ENCODE data around the gene PAIP1.
"Not testable (repeated sequence)": the region's sequence is repeated elsewhere in the genome, so short reads cannot be mapped to it uniquely, and the experiment has no call there.

PAIP1 gene

DNA sequence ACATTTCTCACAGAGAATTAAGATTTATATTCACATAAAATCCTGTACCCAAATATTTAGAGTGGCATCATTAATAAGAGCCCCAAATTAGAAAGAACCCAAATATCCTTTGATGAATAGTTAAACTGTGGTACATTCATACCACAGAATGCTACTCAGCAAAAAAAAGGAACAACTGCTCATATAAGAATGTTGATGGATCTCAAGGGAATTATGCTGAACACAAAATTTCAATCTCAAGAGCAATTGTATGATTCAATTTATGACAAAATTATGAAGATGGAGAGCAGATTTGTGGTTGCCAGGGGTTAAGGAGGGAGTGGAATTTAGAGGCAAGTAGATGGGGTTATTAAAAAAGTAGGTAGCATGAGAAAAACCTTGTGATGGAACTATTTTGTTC is 4.5 kb upstream of the PAIP1 start:
- TF ChIP-seq CTCF (IDR thresholded peaks at IDR 0.05; ENCODE audit: insufficient read depth, low read depth, low read length, missing control alignments): no peak
- DNase-seq (ENCODE audit: low read depth): no peak
- no peak overlapping the region for H3K4me3 ChIP-seq (ENCODE audit: low read depth, low read length)

DNA sequence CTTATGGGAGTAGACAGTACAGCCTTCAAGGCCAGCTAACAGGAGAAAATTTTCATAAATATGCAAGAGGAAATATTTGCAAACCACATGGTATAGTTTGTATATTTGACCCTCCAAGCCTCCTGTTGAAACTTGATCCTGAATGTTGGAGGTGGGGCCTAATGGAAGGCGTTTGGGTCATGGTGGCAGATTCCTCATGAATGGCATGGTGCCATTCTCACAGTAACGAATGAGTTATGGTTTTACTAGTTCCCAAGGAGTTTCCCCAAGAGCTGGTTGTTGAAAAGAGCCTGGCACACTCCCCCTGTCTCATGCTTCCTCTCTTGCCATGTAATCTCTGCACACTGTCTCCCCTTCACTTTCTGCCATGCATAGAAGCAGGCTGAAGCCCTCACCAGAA is 3.3 kb upstream of the PAIP1 start:
- H3K4me3 ChIP-seq (ENCODE audit: low read depth, low read length): no peak overlapping the region
- peak; percentile 4 for DNase-seq (ENCODE audit: low read depth)
- no peak for TF ChIP-seq CTCF (IDR thresholded peaks at IDR 0.05; ENCODE audit: insufficient read depth, low read depth, low read length, missing control alignments)

DNA sequence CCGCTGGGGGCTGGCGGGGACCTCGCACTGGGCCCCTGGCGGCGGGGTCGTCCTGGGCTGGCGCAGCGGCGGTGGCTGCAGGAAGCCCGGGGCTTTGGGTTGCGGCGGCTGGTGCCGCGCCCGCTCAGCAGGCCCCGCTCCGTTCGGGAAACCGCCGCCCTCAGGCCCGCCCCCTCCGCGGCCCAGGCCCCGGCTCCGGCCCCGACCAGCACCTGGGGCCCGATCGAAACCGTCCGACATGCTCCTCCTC is 345 bp downstream of the PAIP1 start:
- not testable (repeated sequence) for DNase-seq (ENCODE audit: low read depth)

DNA sequence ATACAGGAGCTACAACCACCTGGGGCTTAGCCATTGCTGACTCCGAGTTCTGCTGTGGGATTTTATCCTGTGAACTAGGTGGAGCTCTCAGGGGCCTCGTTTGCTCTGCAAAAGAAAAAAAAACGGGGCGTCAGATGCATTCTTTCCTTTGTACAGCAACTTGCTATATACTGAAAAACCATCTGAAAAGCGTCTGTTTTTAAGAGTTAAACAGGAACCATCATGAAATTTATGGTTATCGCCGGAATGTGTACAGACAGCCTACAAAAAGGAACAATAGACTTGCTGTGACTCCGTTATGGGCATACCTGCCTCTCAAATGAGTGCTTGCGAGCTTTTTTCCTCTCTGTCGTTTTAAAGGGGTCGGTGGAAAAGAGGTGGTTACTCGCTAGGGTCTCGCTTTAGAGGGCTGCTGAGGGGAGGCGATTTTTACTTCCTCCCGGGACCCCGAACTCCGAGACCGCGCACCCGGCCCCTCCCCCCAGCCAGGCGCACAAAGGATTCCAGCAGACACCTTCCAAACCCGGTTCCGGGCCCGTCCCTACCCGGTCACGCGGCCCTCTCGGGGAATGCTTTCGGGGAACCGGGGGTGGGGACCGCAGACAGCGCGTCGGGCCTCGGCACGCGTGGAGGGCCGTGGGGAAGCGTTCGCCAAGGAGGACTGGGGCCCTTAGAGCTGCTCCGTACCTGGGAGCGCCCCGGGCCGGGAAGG is 826 bp downstream of the PAIP1 start:
- peak; percentile 54 for DNase-seq (ENCODE audit: low read depth)
- no peak for TF ChIP-seq CTCF (IDR thresholded peaks at IDR 0.05; ENCODE audit: insufficient read depth, low read depth, low read length, missing control alignments)
- peak overlapping the region; percentile 100 for H3K4me3 ChIP-seq (ENCODE audit: low read depth, low read length)

More for the DNA sequence above, 345 bp downstream of the PAIP1 start:
- H3K4me3 ChIP-seq (ENCODE audit: low read depth, low read length): peak overlapping the region; percentile 100

- DNase-seq (ENCODE audit: low read depth): no peak
- H3K4me3 ChIP-seq (ENCODE audit: low read depth, low read length): peak overlapping the region; percentile 100; the same call in 1 of the 2 replicates
Measured at GRCh38 chr5:43554497-43554896, 2.4 kb downstream of the PAIP1 start.

DNA sequence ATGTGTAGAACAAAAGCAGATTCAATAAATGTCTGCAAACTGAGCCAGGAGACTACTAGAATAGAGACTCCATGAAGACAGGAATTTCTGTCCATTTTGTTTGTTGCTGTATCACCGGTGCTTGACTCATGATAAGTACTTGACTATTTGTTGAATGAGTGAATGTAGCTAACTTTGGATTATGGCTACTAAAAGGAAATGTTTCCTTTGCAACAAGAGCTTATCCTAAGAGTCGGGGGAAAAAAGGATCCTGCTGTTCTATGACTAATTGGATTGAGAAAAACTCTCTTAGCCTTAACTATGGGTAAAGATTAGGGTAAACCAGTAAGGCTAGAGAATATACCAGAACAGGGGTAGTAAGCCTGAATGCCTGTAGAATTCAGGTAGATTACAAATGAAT is 3.5 kb downstream of the PAIP1 start:
- TF ChIP-seq CTCF (IDR thresholded peaks at IDR 0.05; ENCODE audit: insufficient read depth, low read depth, low read length, missing control alignments): no peak
- no peak overlapping the region for H3K4me3 ChIP-seq (ENCODE audit: low read depth, low read length)
- no peak for DNase-seq (ENCODE audit: low read depth)

More at GRCh38 chr5:43554497-43554896, 2.4 kb downstream of the PAIP1 start:
- no peak for TF ChIP-seq CTCF (IDR thresholded peaks at IDR 0.05; ENCODE audit: insufficient read depth, low read depth, low read length, missing control alignments)

GRCh38 chr5:43551731-43552130 is 5.1 kb downstream of the PAIP1 start:
- TF ChIP-seq CTCF (IDR thresholded peaks at IDR 0.05; ENCODE audit: insufficient read depth, low read depth, low read length, missing control alignments): no peak
- no peak overlapping the region for H3K4me3 ChIP-seq (ENCODE audit: low read depth, low read length)
- no peak for DNase-seq (ENCODE audit: low read depth)

- not testable (repeated sequence) for H3K4me3 ChIP-seq (ENCODE audit: low read depth, low read length)
- peak; percentile 32 for DNase-seq (ENCODE audit: low read depth)
Measured at GRCh38 chr5:43549272-43549671, 7.6 kb downstream of the PAIP1 start.
